ENCODE data around the gene MARK3. TPM values are rescaled to one million over a fixed set of nuclear protein-coding genes. Genes with fewer than 3 reads are reported as not detected.

Gene MARK3
- polyA plus RNA-seq, 3 donors: 29.3 to 163 (median 44.7) TPM

DNA sequence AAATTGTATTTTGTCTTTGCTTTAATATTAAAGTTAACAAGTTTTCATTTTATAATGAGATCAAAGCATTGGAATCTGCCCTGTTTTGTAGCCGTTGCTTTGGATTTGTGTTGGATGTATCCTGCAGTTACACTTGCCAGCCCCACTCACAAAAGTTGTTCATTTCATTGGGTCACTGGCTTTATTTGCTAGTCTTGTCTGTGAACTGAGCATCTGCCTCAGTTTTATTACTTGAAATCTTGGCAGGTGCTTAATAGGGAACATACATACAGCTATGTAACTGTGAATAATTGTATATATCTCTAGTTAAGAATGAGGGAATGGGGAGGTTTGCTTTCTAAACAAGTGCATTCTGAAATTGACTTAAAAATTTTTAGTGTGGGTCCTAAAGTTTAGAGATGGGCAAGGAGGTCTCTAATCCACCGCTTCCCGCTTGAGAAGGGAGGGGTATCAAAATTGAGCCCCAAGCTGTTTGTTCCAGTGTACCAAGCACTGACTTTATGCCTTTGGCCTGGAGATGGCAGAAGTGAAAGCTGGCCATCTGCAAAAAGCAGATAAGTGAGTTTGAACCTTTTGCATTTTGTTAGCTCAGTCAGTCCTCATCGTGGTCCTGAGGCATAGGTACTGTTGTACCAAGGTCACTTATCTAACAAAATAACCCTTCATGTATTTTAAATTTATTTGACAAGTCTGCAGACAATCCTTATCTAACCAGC lies 41.9 kb upstream of the MARK3 start:
- WGBS (ENCODE audit: insufficient coverage): 94% methylated on average over 3 of the region's 4 CpGs
- peak overlapping the region in 1 of 7 donors; percentile 74 for H3K27ac Mint-ChIP-seq
- no peaks in the 10 kb centered on the region for H3K9me3 Mint-ChIP-seq
- no peak overlapping the region for H3K4me3 Mint-ChIP-seq
- Histone ChIP-seq H3K36me3 (replicated peaks in 1 of 2; ENCODE audit: control insufficient read depth in 1 of 2, insufficient read depth in 2 of 2, low read length in 2 of 2) (peaks cover 65 to 66% of the 10 kb centered on the region in 2 donors), H2AFZ (ENCODE audit: insufficient read depth, low read depth, low read length, poor library complexity, severe bottlenecking) (no peak overlapping the region), H3K9ac (ENCODE audit: insufficient read depth, low read length, poor library complexity, severe bottlenecking) (no peak overlapping the region), H3K9me3 (replicated peaks in 1 of 2; ENCODE audit: control insufficient read depth in 1 of 2, insufficient read depth in 1 of 2, low read length in 2 of 2) (no peaks in the 10 kb centered on the region), H3K79me2 (ENCODE audit: insufficient read depth, low read length) (peaks cover 32% of the 10 kb centered on the region), H3K4me2 (replicated peaks; ENCODE audit: extremely low read depth, low read length, poor library complexity, severe bottlenecking) (no peak overlapping the region), H3K27me3 (ENCODE audit: control insufficient read depth in 2 of 2, insufficient read depth in 2 of 2, low read length in 2 of 2) (no peaks in the 10 kb centered on the region), H4K20me1 (ENCODE audit: insufficient read depth, low read length) (peaks cover 71% of the 10 kb centered on the region), H3K27ac (ENCODE audit: low read depth in 1 of 2, low read length in 2 of 2) (no peak overlapping the region), H3K4me3 (replicated peaks in 1 of 3; ENCODE audit: low read depth in 2 of 3, low read length in 3 of 3) (no peak overlapping the region), H3K4me1 (ENCODE audit: control insufficient read depth in 1 of 2, insufficient read depth in 2 of 2, low read length in 2 of 2) (no peaks in the 10 kb centered on the region)
- H3K36me3 Mint-ChIP-seq: peaks cover 60 to 66% of the 10 kb centered on the region in 2 donors
- DNase-seq: no peak
- TF ChIP-seq, protein P1, sequence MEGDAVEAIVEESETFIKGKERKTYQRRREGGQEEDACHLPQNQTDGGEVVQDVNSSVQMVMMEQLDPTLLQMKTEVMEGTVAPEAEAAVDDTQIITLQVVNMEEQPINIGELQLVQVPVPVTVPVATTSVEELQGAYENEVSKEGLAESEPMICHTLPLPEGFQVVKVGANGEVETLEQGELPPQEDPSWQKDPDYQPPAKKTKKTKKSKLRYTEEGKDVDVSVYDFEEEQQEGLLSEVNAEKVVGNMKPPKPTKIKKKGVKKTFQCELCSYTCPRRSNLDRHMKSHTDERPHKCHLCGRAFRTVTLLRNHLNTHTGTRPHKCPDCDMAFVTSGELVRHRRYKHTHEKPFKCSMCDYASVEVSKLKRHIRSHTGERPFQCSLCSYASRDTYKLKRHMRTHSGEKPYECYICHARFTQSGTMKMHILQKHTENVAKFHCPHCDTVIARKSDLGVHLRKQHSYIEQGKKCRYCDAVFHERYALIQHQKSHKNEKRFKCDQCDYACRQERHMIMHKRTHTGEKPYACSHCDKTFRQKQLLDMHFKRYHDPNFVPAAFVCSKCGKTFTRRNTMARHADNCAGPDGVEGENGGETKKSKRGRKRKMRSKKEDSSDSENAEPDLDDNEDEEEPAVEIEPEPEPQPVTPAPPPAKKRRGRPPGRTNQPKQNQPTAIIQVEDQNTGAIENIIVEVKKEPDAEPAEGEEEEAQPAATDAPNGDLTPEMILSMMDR (IDR thresholded peaks at IDR 0.05): no peak
- intact Hi-C loops (cut with micrococcal nuclease): no loop called here
- peaks cover 2% of the 10 kb centered on the region for H3K4me1 Mint-ChIP-seq
- H3K27me3 Mint-ChIP-seq (ENCODE audit: low read depth in 3 of 3): no peaks in the 10 kb centered on the region

DNA sequence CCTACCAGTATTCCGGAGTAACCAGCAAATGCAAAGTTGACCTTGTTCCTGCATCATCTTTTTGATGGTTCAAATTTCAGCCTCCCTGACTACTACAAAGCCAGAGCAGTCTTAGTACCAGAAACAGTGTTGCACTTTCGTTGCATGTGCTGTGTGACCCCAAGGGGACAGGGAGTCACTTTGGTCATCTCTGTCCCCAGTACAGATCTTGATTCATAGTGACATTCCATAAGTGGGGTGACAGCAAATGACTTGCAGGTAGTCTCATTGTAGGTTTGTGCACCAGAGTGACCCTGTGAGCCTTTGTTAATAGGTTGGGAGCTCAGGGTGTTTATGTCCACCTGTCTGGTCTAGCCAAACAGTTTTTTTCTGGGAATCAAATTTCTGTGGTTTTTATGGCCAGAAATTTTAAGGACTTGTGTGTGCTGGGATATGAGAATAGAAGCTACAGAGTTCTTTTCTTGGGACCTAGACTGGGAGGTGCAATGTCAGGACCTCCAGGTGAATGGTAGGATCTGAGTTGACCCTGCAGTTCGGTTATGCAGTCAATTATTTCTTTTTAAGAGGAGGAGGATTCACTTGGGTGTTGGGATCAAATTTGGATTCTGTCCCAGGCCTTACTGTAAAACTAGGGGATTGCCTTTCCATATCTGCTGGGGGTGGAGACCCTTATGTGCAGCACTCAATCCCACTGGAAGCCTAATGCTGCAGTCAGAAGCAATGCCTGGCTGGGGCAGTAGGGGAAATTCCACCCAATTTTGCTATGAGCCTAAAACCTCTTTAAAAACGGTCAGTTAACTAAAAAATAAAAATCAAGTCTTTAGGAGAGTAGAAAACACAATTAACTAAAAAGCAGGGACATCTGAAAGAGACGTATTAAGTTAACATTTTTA lies 41.1 kb upstream of the MARK3 start:
- Mint-ChIP-seq H3K9me3 (no peaks in the 10 kb centered on the region), H3K4me1 (no peaks in the 10 kb centered on the region)
- intact Hi-C loops (cut with micrococcal nuclease): no loop called here

More for the DNA sequence above, 41.1 kb upstream of the MARK3 start:
- no peak overlapping the region for H3K27ac ChIP-seq (ENCODE audit: low read depth in 1 of 2, low read length in 2 of 2)
- H3K4me2 ChIP-seq (replicated peaks; ENCODE audit: extremely low read depth, low read length, poor library complexity, severe bottlenecking): no peak overlapping the region
- H3K27me3 ChIP-seq (ENCODE audit: control insufficient read depth in 2 of 2, insufficient read depth in 2 of 2, low read length in 2 of 2): no peaks in the 10 kb centered on the region
- H3K9me3 ChIP-seq (replicated peaks in 1 of 2; ENCODE audit: control insufficient read depth in 1 of 2, insufficient read depth in 1 of 2, low read length in 2 of 2): no peaks in the 10 kb centered on the region
- Mint-ChIP-seq H3K27me3 (ENCODE audit: low read depth in 3 of 3) (no peaks in the 10 kb centered on the region), H3K4me3 (no peak overlapping the region), H3K27ac (peak overlapping the region in 3 of 7 donors; percentile 24 to 74 (median 50)), H3K36me3 (peaks cover 51 to 58% of the 10 kb centered on the region in 2 donors)
- H3K79me2 ChIP-seq (ENCODE audit: insufficient read depth, low read length): peaks cover 23% of the 10 kb centered on the region
- no peaks in the 10 kb centered on the region for H3K4me1 ChIP-seq (ENCODE audit: control insufficient read depth in 1 of 2, insufficient read depth in 2 of 2, low read length in 2 of 2)
- H4K20me1 ChIP-seq (ENCODE audit: insufficient read depth, low read length): peaks cover 62% of the 10 kb centered on the region
- no peak overlapping the region for H3K9ac ChIP-seq (ENCODE audit: insufficient read depth, low read length, poor library complexity, severe bottlenecking)
- no peak overlapping the region for H2AFZ ChIP-seq (ENCODE audit: insufficient read depth, low read depth, low read length, poor library complexity, severe bottlenecking)
- TF ChIP-seq, protein P1 (IDR thresholded peaks at IDR 0.05): no peak
- no peak overlapping the region for H3K4me3 ChIP-seq (replicated peaks in 1 of 3; ENCODE audit: low read depth in 2 of 3, low read length in 3 of 3)
- peaks cover 56 to 58% of the 10 kb centered on the region in 2 donors for H3K36me3 ChIP-seq (replicated peaks in 1 of 2; ENCODE audit: control insufficient read depth in 1 of 2, insufficient read depth in 2 of 2, low read length in 2 of 2)
- DNase-seq: no peak
- WGBS (ENCODE audit: insufficient coverage): 95% methylated on average over 3 of the region's 5 CpGs

Measured in CD14-positive monocyte (primary cell).